C4-2B (cell line): ENCODE measurements around the gene HPGD.

Source experiments
- H3K27ac ChIP-seq: fragments of 450-650 bp; 2 replicates; pipeline ENCODE4 v1.5.1; 2017
- ZFX ChIP-seq: fragments of 450-650 bp; IDR thresholded peaks from 2 replicates; pipeline ENCODE4 v1.6.1; 2017
- TF ChIP-seq, protein P1 (sequence below): fragments of 450-650 bp; conservative IDR thresholded peaks from 2 replicates; pipeline ENCODE4 v1.5.1; 2017; ENCODE audit warnings: mild to moderate bottlenecking

Gene HPGD

DNA sequence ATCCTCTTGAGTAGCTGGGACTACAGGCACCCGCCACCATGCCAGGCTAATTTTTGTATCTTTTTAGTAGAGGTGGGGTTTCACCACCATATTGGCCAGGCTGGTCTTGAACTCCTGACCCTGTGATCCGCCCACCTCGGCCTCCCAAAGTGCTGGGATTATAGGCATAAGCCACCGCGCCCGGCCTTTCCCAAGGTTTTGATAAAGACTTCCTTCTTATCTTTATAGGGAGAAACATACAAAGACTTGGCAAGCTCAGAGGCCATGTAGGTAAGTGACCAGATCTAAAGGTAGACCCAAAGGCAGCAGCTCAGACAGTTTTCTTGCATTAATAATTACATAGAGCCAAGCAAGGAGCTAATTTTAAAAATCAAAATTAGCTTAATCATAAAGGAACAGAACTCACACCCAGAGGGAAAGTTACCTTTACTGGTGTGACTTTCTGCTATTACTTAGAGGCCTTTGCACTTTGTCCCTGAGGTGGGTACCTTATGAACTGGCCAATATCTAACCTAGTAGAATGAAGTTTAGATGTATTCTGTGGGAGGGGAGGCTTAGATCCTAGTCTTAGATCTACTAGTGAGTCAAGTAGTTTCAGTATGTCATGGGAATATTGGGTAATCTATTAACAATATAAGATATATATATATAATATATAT is 67.3 kb downstream of the HPGD start:
- TF ChIP-seq ZFX, result no peak
- TF ChIP-seq, protein P1, sequence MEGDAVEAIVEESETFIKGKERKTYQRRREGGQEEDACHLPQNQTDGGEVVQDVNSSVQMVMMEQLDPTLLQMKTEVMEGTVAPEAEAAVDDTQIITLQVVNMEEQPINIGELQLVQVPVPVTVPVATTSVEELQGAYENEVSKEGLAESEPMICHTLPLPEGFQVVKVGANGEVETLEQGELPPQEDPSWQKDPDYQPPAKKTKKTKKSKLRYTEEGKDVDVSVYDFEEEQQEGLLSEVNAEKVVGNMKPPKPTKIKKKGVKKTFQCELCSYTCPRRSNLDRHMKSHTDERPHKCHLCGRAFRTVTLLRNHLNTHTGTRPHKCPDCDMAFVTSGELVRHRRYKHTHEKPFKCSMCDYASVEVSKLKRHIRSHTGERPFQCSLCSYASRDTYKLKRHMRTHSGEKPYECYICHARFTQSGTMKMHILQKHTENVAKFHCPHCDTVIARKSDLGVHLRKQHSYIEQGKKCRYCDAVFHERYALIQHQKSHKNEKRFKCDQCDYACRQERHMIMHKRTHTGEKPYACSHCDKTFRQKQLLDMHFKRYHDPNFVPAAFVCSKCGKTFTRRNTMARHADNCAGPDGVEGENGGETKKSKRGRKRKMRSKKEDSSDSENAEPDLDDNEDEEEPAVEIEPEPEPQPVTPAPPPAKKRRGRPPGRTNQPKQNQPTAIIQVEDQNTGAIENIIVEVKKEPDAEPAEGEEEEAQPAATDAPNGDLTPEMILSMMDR, result no peak

DNA sequence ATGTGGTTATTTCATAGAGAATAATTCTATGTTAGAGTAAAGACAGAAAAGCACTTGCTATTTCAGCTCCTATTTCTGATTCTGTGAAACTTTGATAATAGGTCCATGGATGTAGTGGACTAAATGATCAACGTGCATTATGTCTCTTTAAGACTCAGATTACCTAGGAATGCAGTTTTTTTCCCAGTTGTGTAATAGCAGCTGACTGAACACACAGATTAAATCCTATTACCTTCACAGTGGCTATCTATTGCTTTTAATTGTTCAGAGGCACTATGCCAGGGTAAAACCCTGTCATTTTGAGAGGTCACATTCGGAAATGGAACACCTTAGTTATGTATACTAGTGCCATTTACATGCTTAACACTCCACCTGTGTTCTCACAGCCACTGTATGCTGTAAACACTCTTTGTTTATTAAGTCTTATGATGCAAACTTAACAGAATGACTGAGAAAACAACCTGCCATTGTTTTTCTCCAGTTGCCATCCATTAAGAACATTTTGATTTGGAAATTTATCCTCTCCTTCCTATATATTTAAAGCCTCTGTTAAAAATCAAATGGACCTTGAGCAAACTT is 70.5 kb downstream of the HPGD start:
- TF ChIP-seq ZFX, result no peak
- TF ChIP-seq, protein P1, result no peak
- H3K27ac ChIP-seq, result no peak overlapping the region

More for the DNA sequence above, 67.3 kb downstream of the HPGD start:
- H3K27ac ChIP-seq, result no peak overlapping the region

DNA sequence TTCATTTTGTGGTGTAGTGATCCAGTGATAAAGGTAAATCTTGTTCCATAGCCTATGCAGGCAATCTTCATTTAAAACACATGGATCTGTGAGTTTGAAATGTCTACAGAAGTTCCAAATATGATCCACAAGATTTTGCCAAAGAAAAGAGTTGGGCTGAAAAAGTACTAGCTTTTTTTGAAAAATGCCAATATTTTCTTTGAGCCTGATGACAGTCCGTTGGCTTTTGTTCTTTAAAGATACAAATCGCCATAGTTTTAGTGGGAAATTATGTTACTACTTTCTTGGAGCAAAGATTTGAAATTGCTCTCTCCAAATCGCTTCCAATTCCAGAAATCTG is 71.5 kb downstream of the HPGD start:
- H3K27ac ChIP-seq, result no peak overlapping the region

DNA sequence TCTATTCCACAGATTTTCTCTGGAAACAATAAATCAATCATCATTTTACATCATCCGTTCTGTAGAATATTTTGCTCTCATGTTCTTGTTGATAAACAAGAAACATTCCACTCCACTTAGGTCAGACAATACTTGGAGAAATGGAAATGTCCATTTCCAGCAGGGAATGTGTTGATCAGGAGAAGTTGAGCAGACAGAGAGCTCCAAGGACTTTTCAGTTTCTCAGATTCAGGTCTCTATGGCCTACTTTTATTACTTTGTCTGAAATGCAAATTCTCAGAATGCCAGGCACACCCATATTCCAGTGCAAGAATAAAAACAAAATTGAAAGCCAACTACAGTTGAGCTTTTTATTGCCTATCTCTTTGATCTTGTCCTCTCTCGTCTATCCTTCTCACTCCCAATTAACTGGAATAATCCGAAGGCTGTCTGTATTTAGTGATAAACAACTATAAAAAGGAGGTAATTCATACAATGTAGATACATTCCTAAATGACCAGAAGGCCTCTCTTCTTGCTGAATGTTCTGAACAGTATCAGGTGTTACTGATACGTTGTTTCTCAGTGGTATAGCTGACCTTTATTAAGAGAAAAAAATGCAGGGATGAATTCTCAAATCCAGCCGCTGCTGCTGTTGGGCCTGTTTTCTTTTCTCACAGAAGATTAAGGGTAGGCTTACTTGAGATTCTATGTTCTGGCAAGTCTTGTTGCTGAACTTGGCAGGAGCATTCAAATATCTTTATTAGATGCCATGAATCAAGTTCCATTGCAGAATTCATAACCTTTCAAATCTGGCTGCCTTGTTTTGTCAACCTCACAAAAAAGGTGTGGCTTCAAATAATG is 72.1 kb downstream of the HPGD start:
- H3K27ac ChIP-seq, result no peak overlapping the region
- TF ChIP-seq, protein P1, result no peak
- no peak for TF ChIP-seq ZFX

More for the DNA sequence above, 71.5 kb downstream of the HPGD start:
- no peak for TF ChIP-seq ZFX
- TF ChIP-seq, protein P1, result no peak

DNA sequence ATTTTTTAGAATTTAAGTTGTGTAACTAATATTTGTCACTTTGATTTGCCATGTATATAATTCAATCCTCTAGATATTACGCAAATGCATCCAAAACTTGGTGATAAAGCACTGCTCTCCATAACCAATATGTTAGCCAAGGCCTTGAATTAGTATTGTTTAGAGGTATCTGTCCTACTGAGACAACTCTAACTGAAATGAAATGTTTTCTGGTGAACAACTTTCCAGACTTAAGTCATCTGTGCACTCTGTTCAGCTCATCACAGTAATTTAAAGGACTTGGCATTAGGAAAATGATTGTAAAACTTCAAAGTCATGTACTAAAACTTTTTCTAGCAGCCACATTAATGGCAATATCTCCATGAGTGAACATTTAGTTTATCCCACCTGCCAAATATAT is 73.1 kb downstream of the HPGD start:
- TF ChIP-seq ZFX, result no peak
- TF ChIP-seq, protein P1, result no peak
- H3K27ac ChIP-seq, result no peak overlapping the region

DNA sequence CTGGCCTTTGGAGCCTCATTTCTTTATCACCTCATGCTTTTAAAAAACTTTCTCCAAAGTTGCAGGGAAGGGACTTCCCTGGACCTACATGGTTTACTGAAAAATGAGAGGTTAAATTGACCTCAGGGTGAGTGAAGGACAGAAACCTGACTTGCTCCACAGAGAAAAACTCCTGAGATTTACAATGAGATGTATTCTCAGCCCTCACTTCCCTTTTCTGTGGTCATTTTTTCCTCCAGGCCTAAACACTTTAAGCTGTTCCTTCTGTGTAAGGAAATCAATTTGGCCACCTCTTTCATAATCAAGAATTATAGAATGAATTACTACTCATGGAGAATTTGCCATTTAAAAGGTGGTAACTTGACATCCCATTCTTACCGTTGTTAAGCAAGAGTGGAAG is 77.9 kb downstream of the HPGD start:
- no peak overlapping the region for H3K27ac ChIP-seq
- TF ChIP-seq ZFX, result no peak
- TF ChIP-seq, protein P1, result no peak
